Activated CD8-positive, alpha-beta memory T cell treated with anti-CD3 and anti-CD28 coated beads for 24 hours (primary cell): Measurements from ENCODE around the gene BHLHE23.
"Not testable (repeated sequence)": the region's sequence is repeated elsewhere in the genome, so short reads cannot be mapped to it uniquely, and the experiment has no call there.

Experiments used
- DNase-seq: peaks from one replicate; pipeline ENCODE4 v3.0.0-alpha.2; 2020

The BHLHE23 gene

GRCh38 chr20:62970307-62971210 lies 36.2 kb downstream of the BHLHE23 start:
- DNase-seq: no peak

GRCh38 chr20:62969939-62970306 lies 36.8 kb downstream of the BHLHE23 start:
- no peak for DNase-seq

GRCh38 chr20:62969179-62969760 lies 37.5 kb downstream of the BHLHE23 start:
- no peak for DNase-seq

GRCh38 chr20:62968378-62969178 lies 38.2 kb downstream of the BHLHE23 start:
- DNase-seq: no peak

- DNase-seq: no peak
These were observed 39.0 kb downstream of the BHLHE23 start for GRCh38 chr20:62967628-62968351.

- no peak for DNase-seq
These were observed 39.6 kb downstream of the BHLHE23 start for GRCh38 chr20:62967149-62967501.

- DNase-seq: no peak
These were observed 40.3 kb downstream of the BHLHE23 start for GRCh38 chr20:62966212-62967148.

DNA sequence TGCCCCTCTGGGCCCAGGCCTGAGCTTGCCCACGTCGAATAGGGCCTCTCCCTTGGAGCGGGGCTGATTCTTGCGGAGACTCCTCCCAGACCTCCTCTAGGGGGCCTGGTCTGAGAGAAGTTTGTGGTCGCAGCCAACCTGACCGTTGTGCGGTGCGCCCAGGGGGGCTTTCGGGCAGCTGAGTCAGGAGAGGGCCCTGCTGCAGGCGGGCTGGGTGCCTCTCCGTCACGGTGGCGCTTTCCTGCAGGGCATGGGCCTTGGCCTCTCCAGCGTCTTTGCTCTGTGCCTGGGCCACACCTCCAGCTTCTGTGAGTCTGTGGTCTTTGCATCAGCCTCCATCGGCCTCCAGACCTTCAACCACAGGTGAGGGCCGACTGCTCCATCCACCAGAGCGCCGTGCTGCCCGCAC lies 41.4 kb downstream of the BHLHE23 start:
- DNase-seq: no peak

- DNase-seq: no peak
These were observed 42.1 kb downstream of the BHLHE23 start for GRCh38 chr20:62964700-62965099.

DNA sequence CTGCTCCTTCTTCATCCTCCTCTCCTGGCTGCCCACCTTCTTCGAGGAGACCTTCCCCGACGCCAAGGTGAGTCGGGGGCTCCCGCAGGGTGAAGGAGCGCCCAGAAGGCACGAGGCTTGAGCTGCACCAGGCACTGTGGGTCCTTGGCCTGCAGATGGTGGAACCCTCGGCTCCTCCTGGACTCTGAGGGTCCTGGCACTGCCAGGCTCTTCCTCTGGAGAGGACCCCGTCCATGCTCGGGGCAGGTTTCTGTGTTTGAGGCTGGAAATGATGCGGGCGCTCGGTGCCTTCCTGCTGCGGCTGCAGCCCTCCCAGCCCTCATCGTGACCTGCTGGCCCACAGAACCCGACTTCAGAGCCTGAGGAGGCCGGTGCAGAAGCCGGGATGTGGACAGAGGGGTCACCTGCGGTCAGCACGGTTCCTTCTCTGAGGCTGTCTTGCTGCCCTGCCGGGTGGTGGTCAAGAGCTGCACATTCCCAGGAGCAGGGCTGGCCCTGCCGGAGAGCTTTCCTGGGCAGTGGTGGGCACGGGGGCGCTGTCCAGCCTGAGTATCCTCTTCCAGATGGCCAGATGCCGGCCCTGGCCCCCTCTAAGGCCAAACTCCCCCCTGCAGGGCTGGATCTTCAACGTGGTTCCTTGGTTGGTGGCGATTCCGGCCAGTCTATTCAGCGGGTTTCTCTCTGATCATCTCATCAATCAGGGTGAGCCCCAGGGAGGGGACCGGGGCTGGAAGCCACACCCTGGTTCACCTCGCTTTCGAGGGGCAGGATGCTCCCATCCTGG lies 43.0 kb downstream of the BHLHE23 start:
- no peak for DNase-seq

- DNase-seq: no peak
These were observed 43.7 kb downstream of the BHLHE23 start for GRCh38 chr20:62962891-62963613.

GRCh38 chr20:62962221-62962879 lies 44.4 kb downstream of the BHLHE23 start:
- DNase-seq: no peak

DNA sequence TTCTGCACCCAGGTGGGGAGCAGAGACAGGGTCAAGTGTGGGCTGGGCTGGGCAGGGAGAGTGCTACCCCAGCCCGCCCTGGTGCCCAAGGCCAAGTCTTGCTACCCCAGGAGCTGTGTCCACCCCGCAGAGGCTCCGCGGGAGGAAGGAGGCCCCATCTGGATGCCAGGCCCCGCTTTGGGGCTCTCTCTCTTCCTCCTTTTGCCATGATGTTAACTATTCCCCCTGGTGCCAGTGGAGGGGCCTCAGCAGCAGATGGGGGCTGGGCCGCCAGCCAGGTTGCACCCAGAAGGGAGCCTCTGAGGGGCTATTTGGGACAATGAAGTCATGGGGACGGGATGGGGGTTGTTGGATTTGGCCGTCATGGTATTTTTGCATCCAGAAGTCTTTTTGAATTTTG lies 45.0 kb downstream of the BHLHE23 start:
- DNase-seq: no peak

GRCh38 chr20:62961310-62961783 lies 45.4 kb downstream of the BHLHE23 start:
- no peak for DNase-seq

- not testable (repeated sequence) for DNase-seq
These were observed 46.1 kb downstream of the BHLHE23 start for GRCh38 chr20:62960446-62961309.

- no peak for DNase-seq
These were observed 46.7 kb downstream of the BHLHE23 start for GRCh38 chr20:62959998-62960436.

DNA sequence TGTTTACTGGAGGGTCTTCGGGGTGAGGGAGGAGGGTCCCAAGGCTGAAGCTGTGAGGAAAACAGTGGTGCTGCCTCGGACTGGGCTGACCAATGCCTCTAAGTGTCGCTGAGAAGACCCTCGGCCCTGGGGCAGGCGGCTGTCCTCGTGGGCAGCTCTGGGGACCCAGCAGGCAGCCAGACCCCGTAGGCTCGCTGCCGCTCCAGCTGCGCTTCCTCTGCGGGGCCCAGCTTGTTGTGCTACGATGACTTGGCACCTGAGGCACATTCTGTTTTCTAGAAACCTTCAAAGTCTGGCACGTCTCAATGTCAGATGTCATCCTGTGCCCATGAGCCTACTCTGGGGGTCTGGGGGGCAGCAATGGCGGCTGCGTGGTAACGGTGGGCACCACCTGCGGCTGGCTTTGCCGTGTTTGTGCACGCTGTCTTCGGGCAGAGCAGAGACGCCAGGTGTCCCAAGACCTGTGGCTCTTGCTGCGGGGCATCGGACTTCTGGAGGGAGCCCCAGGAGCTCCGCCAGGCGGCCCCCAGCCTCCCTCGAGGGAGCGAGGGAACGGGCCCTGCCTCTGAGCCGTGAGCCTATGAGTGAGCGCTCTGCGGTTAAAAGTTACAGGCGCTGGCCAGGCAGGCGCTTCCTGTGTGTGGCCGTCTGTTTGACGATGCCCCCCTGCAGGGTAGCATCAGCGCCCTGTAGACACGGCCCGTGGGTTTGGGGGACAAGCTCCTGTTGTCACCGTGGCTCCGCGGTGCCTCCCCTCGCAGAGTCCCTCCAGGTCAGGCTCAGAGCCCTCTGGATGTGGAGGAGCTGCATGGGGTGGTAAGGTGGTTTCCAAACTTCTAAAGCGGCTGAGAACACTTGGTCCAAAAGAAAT lies 47.4 kb downstream of the BHLHE23 start:
- DNase-seq: no peak
